ENCODE measurements around the gene YES1. TPM values are rescaled to one million over a fixed set of nuclear protein-coding genes. Genes with fewer than 3 reads are reported as not detected.

YES1 gene
- total and polyA plus RNA-seq, 2 of the 13 experiments (the other 11 are each of a cell fraction or from before 2014, with no cell fraction given): 17.2 to 70.8 TPM

- TF ChIP-seq, protein P1, sequence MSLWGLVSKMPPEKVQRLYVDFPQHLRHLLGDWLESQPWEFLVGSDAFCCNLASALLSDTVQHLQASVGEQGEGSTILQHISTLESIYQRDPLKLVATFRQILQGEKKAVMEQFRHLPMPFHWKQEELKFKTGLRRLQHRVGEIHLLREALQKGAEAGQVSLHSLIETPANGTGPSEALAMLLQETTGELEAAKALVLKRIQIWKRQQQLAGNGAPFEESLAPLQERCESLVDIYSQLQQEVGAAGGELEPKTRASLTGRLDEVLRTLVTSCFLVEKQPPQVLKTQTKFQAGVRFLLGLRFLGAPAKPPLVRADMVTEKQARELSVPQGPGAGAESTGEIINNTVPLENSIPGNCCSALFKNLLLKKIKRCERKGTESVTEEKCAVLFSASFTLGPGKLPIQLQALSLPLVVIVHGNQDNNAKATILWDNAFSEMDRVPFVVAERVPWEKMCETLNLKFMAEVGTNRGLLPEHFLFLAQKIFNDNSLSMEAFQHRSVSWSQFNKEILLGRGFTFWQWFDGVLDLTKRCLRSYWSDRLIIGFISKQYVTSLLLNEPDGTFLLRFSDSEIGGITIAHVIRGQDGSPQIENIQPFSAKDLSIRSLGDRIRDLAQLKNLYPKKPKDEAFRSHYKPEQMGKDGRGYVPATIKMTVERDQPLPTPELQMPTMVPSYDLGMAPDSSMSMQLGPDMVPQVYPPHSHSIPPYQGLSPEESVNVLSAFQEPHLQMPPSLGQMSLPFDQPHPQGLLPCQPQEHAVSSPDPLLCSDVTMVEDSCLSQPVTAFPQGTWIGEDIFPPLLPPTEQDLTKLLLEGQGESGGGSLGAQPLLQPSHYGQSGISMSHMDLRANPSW (CRISPR knock-in tag; IDR thresholded peaks at IDR 0.05; ENCODE audit: borderline replicate concordance): no peak
- peak; percentile 87 for TF ChIP-seq ZMYM3 (CRISPR knock-in tag; IDR thresholded peaks at IDR 0.05)
- peak; percentile 82; the same call in 1 of the 2 replicates for TF ChIP-seq ZNF598 (CRISPR knock-in tag; IDR thresholded peaks at IDR 0.05; ENCODE audit: borderline replicate concordance)
- no peak for TF ChIP-seq ZNF124 (CRISPR knock-in tag; IDR thresholded peaks at IDR 0.05)
- no peak for TF ChIP-seq STAT5B (CRISPR knock-in tag; IDR thresholded peaks at IDR 0.05)
- TF ChIP-seq GZF1 (CRISPR knock-in tag; IDR thresholded peaks at IDR 0.05): no peak
- TF ChIP-seq SAFB2 (CRISPR knock-in tag; IDR thresholded peaks at IDR 0.05; ENCODE audit: borderline replicate concordance, low read depth): no peak; the same call in 1 of the 2 replicates
- 0 out of 2 replicates have a peak, but pooled peaks have one; percentile 8 for TF ChIP-seq PBX3 (CRISPR knock-in tag; IDR thresholded peaks at IDR 0.05; ENCODE audit: borderline replicate concordance)
- no peak for TF ChIP-seq ZNF530 (CRISPR knock-in tag; IDR thresholded peaks at IDR 0.05; ENCODE audit: low read depth)
- TF ChIP-seq, protein P2, sequence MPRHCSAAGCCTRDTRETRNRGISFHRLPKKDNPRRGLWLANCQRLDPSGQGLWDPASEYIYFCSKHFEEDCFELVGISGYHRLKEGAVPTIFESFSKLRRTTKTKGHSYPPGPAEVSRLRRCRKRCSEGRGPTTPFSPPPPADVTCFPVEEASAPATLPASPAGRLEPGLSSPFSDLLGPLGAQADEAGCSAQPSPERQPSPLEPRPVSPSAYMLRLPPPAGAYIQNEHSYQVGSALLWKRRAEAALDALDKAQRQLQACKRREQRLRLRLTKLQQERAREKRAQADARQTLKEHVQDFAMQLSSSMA (CRISPR knock-in tag; IDR thresholded peaks at IDR 0.05): no peak
- TF ChIP-seq GTF3A (CRISPR knock-in tag; conservative IDR thresholded peaks at IDR 0.05): 0 out of 2 replicates have a peak, but pooled peaks have one; percentile 35
- no peak for TF ChIP-seq KLF9 (CRISPR knock-in tag; IDR thresholded peaks at IDR 0.05; ENCODE audit: low read depth)
- no peak for TF ChIP-seq ZUFSP (CRISPR knock-in tag; IDR thresholded peaks at IDR 0.05; ENCODE audit: borderline replicate concordance)
- 0 out of 4 replicates have a peak, but pooled peaks of 1 of the 2 experiments have one; percentile 24 for TF ChIP-seq KLF16 (CRISPR knock-in tag; IDR thresholded peaks at IDR 0.05)
- TF ChIP-seq, protein P3, sequence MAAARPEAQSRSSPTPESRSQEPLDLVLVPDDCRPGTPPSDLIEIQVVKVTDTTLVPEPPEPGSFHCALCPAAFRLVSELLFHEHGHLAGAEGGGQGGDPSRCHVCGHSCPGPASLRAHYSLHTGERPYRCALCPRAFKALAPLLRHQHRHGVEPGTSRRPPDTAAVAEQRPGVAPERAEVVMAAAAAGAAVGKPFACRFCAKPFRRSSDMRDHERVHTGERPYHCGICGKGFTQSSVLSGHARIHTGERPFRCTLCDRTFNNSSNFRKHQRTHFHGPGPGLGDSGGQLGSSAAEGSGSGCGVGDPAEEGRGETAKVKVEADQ (CRISPR knock-in tag; IDR thresholded peaks at IDR 0.05; ENCODE audit: borderline replicate concordance): no peak
- TF ChIP-seq ZBTB34 (CRISPR knock-in tag; IDR thresholded peaks at IDR 0.05): peak; percentile 30; the same call in 1 of the 2 replicates
- TF ChIP-seq ZGPAT (CRISPR knock-in tag; IDR thresholded peaks at IDR 0.05): 0 out of 2 replicates have a peak, but pooled peaks have one; percentile 44
These were observed 100.2 kb downstream of the YES1 start (continued) for GRCh38 chr18:711657-712400.

All from HepG2 (cell line).